ENCODE data around the gene RPH3AL. TPM values are rescaled to one million over a fixed set of nuclear protein-coding genes. Genes with fewer than 3 reads are reported as not detected.

Gene RPH3AL
- polyA plus RNA-seq, 1 experiment: 4.0 TPM

DNA sequence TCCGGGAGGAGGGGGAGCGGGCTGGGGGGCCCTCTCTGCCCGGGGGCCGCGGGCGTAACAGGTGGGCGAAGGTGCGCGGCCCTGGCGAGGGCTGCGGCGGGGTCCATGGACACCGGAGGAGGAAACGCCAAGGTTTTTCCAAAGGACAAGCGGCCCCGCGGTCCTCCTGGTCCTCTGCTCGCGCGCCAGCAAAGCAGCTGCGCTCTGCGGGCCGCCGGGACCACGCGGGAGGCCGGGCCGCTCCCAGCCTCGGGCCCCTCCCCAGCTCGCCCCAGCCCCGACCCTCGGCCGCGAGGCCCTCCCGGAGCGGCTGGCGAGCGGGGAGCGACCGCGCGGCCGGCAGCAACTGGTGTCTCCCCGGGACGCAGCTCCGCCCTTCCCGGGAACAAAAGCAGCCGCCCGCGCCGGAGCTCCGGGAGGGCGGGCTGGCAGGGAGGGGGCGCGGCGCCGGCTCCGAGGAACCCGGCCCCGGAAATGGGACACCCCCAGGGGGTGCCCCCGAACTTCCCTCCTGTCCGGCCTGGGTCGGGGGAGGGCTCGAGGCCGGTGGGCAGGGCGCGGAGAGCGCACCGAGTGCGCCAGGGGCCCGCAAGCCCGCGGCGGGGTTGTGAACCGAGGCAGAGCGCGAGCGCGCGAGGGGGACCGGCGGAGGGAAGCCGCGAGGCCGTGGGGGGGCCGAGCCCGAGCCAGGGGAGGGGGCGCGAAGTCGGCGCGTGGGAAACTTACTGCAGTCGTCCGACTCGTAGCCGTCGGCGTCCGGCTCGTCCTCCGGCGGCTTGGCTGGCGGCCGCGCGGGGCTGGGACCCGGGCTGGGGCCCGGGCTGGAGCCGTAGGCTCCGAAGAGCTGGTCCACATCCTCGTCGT is 172.0 kb downstream of the RPH3AL start:
- Histone ChIP-seq H3K27me3 (ENCODE audit: control insufficient read depth, insufficient read depth, low read length) (peaks cover 42% of the 10 kb centered on the region), H3K36me3 (ENCODE audit: control insufficient read depth, insufficient read depth, low read length) (no peaks in the 10 kb centered on the region), H3K4me3 (ENCODE audit: low read depth, low read length) (no peak overlapping the region)
- POLR2A ChIA-PET: no interaction called here
- TF ChIP-seq, protein P1, sequence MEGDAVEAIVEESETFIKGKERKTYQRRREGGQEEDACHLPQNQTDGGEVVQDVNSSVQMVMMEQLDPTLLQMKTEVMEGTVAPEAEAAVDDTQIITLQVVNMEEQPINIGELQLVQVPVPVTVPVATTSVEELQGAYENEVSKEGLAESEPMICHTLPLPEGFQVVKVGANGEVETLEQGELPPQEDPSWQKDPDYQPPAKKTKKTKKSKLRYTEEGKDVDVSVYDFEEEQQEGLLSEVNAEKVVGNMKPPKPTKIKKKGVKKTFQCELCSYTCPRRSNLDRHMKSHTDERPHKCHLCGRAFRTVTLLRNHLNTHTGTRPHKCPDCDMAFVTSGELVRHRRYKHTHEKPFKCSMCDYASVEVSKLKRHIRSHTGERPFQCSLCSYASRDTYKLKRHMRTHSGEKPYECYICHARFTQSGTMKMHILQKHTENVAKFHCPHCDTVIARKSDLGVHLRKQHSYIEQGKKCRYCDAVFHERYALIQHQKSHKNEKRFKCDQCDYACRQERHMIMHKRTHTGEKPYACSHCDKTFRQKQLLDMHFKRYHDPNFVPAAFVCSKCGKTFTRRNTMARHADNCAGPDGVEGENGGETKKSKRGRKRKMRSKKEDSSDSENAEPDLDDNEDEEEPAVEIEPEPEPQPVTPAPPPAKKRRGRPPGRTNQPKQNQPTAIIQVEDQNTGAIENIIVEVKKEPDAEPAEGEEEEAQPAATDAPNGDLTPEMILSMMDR (IDR thresholded peaks at IDR 0.05; ENCODE audit: insufficient read depth, low read depth, low read length): no peak
- CTCF ChIA-PET: no interaction called here
- no peak for DNase-seq (ENCODE audit: low read depth)

DNA sequence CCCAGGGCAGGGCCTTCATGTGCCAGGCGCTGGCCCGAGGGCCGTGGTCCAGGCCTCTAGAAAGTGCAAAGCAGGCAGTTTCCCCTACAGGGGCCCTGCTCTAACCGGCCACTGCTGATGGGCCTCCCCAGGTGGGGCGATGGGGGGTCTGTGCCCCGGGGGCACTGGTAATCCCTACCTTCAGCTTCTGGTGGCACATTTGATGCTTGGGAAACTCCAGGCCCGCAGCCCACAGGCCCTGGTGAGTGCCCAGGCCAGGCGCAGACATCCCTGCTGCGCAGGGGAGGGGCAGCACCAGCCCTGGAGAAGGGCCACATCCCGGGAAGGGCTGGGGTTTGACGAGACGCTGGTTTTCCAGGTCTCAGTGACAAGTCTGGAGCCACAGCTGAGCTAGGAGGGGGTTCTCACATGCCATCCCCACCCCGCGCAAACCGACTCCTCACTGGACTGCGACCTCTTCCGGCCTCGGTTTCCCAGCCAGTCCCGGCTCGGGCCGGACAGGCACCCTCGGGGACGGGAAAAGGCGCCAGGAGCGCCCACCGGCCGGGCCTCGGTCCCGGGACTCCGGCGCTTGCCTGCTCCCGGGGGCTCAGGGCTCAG is 172.7 kb downstream of the RPH3AL start:
- H3K27me3 ChIP-seq (ENCODE audit: control insufficient read depth, insufficient read depth, low read length): peaks cover 41% of the 10 kb centered on the region
- ChIA-PET CTCF (no interaction called here), POLR2A (no interaction called here)
- no peaks in the 10 kb centered on the region for H3K36me3 ChIP-seq (ENCODE audit: control insufficient read depth, insufficient read depth, low read length)
- DNase-seq (ENCODE audit: low read depth): no peak
- TF ChIP-seq, protein P1 (IDR thresholded peaks at IDR 0.05; ENCODE audit: insufficient read depth, low read depth, low read length): no peak
- no peak overlapping the region for H3K4me3 ChIP-seq (ENCODE audit: low read depth, low read length)

DNA sequence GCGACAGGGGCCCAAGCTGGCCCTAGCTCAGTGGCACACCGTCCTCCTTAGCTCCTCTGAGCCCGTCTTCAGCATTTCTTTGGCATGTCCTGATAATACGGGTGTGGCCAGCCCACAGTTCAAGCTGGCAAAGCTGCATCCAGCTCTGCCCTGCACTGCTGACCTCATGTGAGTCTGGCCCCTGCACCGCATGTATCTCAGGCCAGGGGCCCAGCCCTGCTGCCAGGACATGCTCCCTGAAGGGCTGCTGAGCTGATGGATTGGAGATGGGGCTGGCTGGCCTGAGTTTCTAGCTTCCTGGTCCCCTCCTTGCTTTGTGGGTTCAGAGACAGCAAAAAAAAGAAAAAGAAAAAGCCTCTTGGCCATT is 173.6 kb downstream of the RPH3AL start:
- Histone ChIP-seq H3K36me3 (ENCODE audit: control insufficient read depth, insufficient read depth, low read length) (no peaks in the 10 kb centered on the region), H3K4me3 (ENCODE audit: low read depth, low read length) (no peak overlapping the region), H3K27me3 (ENCODE audit: control insufficient read depth, insufficient read depth, low read length) (peaks cover 37% of the 10 kb centered on the region)
- CTCF ChIA-PET: no interaction called here
- TF ChIP-seq, protein P1 (IDR thresholded peaks at IDR 0.05; ENCODE audit: insufficient read depth, low read depth, low read length): no peak
- POLR2A ChIA-PET: no interaction called here
- no peak for DNase-seq (ENCODE audit: low read depth)

DNA sequence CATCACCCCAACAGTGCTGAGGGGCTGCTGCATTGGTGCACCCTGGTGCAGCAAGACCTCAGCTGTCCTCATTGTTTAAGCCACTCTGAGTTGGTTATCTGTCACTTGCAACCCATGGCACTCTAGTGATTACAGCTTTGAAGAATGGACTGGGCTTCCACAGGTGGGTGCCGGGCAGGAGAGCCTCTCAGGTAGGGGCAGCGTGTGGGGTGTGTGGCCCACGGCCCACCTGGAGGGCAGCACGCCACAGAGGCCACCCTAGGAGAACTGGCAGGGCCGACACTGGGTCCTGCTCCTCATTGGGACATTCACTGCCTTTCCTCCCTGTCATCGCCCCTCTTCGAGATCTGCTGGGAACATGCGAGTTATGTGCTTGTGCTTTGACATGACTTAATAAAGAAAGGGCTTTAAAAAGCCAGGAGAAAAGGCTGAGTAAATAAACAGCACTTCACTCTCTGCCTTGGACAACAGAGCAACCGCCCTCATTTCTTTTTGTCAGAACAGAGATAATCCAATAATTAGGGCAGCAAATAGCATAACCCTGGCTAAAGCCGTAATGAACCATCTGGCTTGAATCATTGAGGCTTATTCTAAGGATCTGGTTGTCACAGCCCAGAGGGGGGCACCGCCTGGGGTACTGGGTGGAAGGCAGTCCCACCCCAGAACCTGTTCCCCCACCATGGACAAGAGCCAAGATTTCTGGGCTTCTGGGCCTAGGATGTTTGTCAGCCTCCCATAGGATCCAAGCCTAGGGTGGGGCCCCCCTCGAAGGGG is 174.1 kb downstream of the RPH3AL start:
- H3K36me3 ChIP-seq (ENCODE audit: control insufficient read depth, insufficient read depth, low read length): no peaks in the 10 kb centered on the region
- CTCF ChIA-PET: no interaction called here
- DNase-seq (ENCODE audit: low read depth): no peak
- POLR2A ChIA-PET: no interaction called here
- TF ChIP-seq, protein P1 (IDR thresholded peaks at IDR 0.05; ENCODE audit: insufficient read depth, low read depth, low read length): no peak
- H3K27me3 ChIP-seq (ENCODE audit: control insufficient read depth, insufficient read depth, low read length): peaks cover 37% of the 10 kb centered on the region
- no peak overlapping the region for H3K4me3 ChIP-seq (ENCODE audit: low read depth, low read length)

DNA sequence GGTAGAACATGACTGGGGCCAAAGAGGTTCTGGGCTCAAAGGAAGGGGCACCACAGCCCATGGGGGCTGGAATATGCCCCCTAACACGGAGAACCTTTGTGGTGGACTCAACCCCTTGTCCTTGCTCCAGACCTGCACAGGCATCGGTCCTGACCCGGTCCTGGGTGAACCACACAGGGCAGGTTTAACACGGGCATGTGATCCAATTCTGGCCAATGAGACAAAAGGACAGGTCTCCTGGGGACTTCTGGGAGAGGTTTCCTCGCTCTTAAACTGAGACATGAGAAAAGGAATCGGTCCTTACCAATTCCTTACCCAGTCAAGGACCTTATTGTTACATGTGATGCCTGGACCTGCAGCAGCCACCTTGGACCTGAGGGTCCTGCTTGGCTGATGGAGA is 174.8 kb downstream of the RPH3AL start:
- DNase-seq (ENCODE audit: low read depth): no peak
- TF ChIP-seq, protein P1 (IDR thresholded peaks at IDR 0.05; ENCODE audit: insufficient read depth, low read depth, low read length): no peak
- Histone ChIP-seq H3K27me3 (ENCODE audit: control insufficient read depth, insufficient read depth, low read length) (peaks cover 31% of the 10 kb centered on the region), H3K36me3 (ENCODE audit: control insufficient read depth, insufficient read depth, low read length) (no peaks in the 10 kb centered on the region), H3K4me3 (ENCODE audit: low read depth, low read length) (no peak overlapping the region)
- POLR2A ChIA-PET: no interaction called here
- CTCF ChIA-PET: interaction anchor here (0.9 kb wide), 1 partner anchor 314 kb away, joined by 3 read pairs; no protein-coding TSS in a partner anchor
